C4-2B (cell line): ENCODE measurements around the gene ARCN1.
A peak's percentile ranks its signal among the peaks of the same experiment; 100 is the strongest.

Experiments
- H3K27ac ChIP-seq: fragments of 450-650 bp; 2 replicates; pipeline ENCODE4 v1.5.1; 2017
- ZFX ChIP-seq: fragments of 450-650 bp; IDR thresholded peaks from 2 replicates; pipeline ENCODE4 v1.6.1; 2017
- TF ChIP-seq, protein P1 (sequence below): fragments of 450-650 bp; conservative IDR thresholded peaks from 2 replicates; pipeline ENCODE4 v1.5.1; 2017; ENCODE audit warnings: mild to moderate bottlenecking

The ARCN1 gene

DNA sequence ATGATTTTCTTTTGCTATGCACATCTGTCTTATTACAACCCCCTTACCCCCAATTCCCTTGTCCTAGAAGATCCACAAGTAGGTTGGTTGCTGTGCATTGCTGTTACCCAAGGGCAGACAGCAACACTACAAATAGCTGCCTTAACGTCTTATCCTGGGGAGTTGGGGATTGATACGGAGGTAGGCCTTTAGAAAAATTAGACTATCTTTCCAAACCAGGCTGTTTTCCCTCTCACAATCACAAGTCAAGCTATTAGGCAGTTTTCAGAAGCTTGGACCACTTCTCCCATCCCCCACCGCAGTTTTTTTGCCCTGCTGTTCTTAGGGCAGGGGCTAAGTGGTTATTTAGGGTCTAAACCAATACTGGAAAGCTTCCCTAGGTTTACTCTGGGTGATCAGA lies 32.4 kb downstream of the ARCN1 start:
- TF ChIP-seq, protein P1, sequence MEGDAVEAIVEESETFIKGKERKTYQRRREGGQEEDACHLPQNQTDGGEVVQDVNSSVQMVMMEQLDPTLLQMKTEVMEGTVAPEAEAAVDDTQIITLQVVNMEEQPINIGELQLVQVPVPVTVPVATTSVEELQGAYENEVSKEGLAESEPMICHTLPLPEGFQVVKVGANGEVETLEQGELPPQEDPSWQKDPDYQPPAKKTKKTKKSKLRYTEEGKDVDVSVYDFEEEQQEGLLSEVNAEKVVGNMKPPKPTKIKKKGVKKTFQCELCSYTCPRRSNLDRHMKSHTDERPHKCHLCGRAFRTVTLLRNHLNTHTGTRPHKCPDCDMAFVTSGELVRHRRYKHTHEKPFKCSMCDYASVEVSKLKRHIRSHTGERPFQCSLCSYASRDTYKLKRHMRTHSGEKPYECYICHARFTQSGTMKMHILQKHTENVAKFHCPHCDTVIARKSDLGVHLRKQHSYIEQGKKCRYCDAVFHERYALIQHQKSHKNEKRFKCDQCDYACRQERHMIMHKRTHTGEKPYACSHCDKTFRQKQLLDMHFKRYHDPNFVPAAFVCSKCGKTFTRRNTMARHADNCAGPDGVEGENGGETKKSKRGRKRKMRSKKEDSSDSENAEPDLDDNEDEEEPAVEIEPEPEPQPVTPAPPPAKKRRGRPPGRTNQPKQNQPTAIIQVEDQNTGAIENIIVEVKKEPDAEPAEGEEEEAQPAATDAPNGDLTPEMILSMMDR, result no peak
- no peak for TF ChIP-seq ZFX
- H3K27ac ChIP-seq, result no peak overlapping the region

GRCh38 chr11:118605116-118605867 lies 33.1 kb downstream of the ARCN1 start:
- H3K27ac ChIP-seq, result no peak overlapping the region
- TF ChIP-seq, protein P1, result no peak
- no peak for TF ChIP-seq ZFX

DNA sequence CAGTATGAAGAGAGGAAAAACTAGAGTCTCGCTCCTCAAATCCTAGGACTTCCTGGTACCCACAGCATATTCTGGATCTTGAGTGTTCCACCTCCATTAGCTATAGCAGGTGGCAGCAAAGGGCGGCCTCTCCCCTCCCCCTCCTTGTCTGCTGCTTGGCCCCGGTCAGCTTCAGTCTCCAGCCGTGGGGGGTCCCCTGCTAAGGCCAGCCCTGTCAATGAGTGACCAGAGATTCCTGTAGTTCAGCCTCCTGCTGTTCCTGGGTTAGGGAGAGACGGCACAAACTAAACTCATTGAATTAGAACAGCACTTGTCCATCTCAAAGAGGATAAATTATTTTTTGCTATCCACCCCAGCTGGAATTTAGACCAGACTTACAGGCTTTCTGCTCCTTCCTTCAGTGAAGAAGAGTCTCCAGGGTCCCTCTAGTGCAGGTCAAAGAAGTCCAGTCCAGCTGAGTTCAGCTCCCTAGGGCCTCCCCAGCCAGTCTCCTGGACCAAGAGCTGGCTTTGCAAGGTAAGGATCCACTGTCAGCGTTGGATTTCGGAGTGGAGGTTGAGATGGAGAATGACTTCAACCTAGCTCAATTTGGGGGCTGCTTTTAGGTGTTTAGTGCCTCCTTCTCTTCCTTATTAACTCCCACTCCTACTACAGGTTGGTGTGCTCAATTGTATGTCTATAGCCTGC lies 34.1 kb downstream of the ARCN1 start:
- no peak overlapping the region for H3K27ac ChIP-seq
- TF ChIP-seq, protein P1, result no peak
- TF ChIP-seq ZFX, result no peak

DNA sequence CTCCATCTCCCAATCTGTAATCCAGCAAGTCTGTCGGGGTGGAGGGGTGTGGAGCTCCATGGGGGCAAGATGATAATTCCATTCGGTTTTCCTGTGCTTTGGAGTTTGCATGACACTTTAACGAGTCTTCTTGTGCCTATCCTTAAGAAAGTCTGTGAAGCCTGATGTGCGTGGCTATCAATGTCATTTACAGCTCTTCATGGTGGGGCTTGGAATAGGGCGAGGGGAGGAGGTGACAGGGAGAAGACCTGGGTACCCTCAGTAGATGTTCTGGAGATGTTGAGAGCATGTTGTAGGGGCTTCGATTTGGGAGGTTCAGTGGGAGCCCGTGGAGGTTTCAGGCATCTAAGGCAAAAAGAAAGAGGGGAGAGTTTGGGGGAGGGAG lies 34.6 kb downstream of the ARCN1 start:
- no peak overlapping the region for H3K27ac ChIP-seq
- TF ChIP-seq, protein P1, result no peak
- TF ChIP-seq ZFX, result no peak

DNA sequence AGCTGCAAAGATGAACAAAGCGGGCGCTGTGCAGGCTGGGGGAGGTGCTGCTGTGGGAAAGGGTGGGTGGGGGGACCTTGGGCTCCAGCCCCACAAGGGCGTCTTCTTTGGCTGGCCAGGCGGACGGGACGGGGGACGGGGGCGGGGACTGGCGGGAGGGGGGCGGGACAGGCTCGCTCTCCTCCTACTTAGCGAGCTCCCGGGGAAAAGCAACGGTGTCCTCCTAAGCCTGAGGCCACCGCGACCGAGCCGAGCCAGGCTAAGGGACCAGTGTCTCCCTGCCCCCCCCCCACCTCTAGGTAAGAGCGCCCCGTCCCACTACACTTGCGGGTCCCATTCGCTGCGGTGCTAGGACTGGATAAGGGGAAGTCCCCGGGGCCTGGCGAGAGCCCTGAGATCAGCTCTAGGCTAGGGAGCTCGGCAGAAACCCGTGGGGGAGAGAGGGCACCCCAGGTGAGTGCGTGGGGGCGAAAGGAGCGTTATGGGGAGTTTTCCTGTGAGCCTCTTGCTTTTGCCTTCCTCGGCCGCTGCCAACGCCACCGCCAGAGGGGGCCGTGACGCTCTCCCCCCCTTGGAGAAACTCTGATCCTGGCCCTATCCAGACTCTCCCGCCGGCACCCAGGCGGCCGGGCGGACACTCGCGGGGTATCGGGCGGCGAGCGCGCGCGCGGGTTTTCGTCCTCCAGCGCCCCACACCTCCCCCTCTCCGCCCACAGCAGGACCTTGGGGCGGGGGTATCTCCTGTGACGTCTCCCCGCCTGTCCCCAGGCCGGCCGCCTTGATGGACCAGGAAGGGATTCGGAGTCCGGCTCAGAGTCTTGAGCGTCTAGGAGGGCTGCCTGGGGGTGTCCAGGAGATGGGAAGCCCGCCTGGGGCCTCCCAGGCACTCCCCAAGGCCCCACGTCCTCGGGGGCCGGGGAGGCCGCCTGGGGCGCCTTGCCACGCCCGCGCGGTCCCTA lies 35.5 kb downstream of the ARCN1 start, which contains the start of gene PHLDB1:
Gene PHLDB1 (plus strand): TSS at position 215 of the 959 bp plus-strand sequence. CDS start 6,222 bp downstream, outside the sequence.
- TF ChIP-seq, protein P1, result peak; percentile 69
- TF ChIP-seq ZFX, result no peak
- H3K27ac ChIP-seq, result peak within 1 kb of the TSS; percentile 2; the same call in 1 of the 2 replicates

GRCh38 chr11:118608360-118609227 lies 36.4 kb downstream of the ARCN1 start:
- H3K27ac ChIP-seq, result no peak overlapping the region; the same call in 1 of the 2 replicates
- TF ChIP-seq ZFX, result no peak
- TF ChIP-seq, protein P1, result no peak
